WTC11 (cell line): ENCODE measurements around the gene PCDHGB5. TPM values are rescaled to one million over a fixed set of nuclear protein-coding genes. Genes with fewer than 3 reads are reported as not detected.

ENCODE experiments used
- ATAC-seq: fragments of 200-7000 bp; cut with Tn5 transposase; 2 replicates; pipeline ENCODE4 v1.10.0; 2021; ENCODE audit warnings: mild to moderate bottlenecking, moderate library complexity
- CTCF ChIA-PET: fragments of 300-600 bp; sonication (Branson Sonifier 250); formaldehyde crosslinking; loops from one replicate; lab custom pipeline; 2021; ENCODE audit warnings: antibody characterized with exemption; lab: Charles Lee
- POLR2A ChIA-PET: fragments of 350-600 bp; sonication (Branson Sonifier 250); formaldehyde crosslinking; loops from one replicate; lab custom pipeline; 2021; ENCODE audit warnings: antibody characterized with exemption; lab: Charles Lee
- DNase-seq: peaks from one replicate; pipeline ENCODE4 v3.0.0; 2021; ENCODE audit warnings: low spot score
- H3K27ac Mint-ChIP-seq: 2 replicates; pipeline ENCODE4 v1.8.0; 2021; ENCODE audit warnings: mixed read lengths
- H3K27me3 Mint-ChIP-seq: 2 replicates; pipeline ENCODE4 v1.8.0; 2021; ENCODE audit warnings: low read depth, mild to moderate bottlenecking, moderate library complexity, mixed read lengths
- H3K36me3 Mint-ChIP-seq: 2 replicates; pipeline ENCODE4 v1.8.0; 2021; ENCODE audit warnings: mixed read lengths
- H3K4me1 Mint-ChIP-seq: 2 replicates; pipeline ENCODE4 v1.8.0; 2022; ENCODE audit warnings: mixed read lengths
- H3K4me3 Mint-ChIP-seq: 2 replicates; pipeline ENCODE4 v1.8.0; 2021; ENCODE audit warnings: mild to moderate bottlenecking, moderate library complexity, mixed read lengths
- H3K9me3 Mint-ChIP-seq: 2 replicates; pipeline ENCODE4 v1.8.0; 2021; ENCODE audit warnings: mixed read lengths
- CBFB ChIP-seq: sonication (generic); formaldehyde crosslinking; IDR thresholded peaks from 2 replicates; pipeline ENCODE4 v1.8.1; 2022; ENCODE audit warnings: mild to moderate bottlenecking, low read depth, missing genetic modification reagents
- FOXP1 ChIP-seq: sonication (generic); formaldehyde crosslinking; IDR thresholded peaks from 2 replicates; pipeline ENCODE4 v1.8.0; 2022; ENCODE audit warnings: missing genetic modification reagents, mild to moderate bottlenecking, moderate library complexity, borderline replicate concordance
- GRHL2 ChIP-seq: fragments of 250-450 bp; sonication (Bioruptor Pico); IDR thresholded peaks from 2 replicates; pipeline ENCODE4 v1.8.0; 2022; ENCODE audit warnings: mild to moderate bottlenecking, moderate library complexity; ENCODE audit not compliant: insufficient replicate concordance, severe bottlenecking
- NFE2L1 ChIP-seq: sonication (generic); formaldehyde crosslinking; IDR thresholded peaks from 2 replicates; pipeline ENCODE4 v1.8.1; 2023; ENCODE audit warnings: missing genetic modification reagents
- NR2C2 ChIP-seq: sonication (generic); formaldehyde crosslinking; IDR thresholded peaks from 2 replicates; pipeline ENCODE4 v1.8.0; 2022; ENCODE audit warnings: mild to moderate bottlenecking, missing genetic modification reagents
- RELA ChIP-seq: sonication (generic); formaldehyde crosslinking; IDR thresholded peaks from 2 replicates; pipeline ENCODE4 v1.8.1; 2022; ENCODE audit warnings: missing genetic modification reagents, mild to moderate bottlenecking, borderline replicate concordance
- SOX15 ChIP-seq: fragments of 250-450 bp; sonication (Bioruptor Pico); IDR thresholded peaks from 2 replicates; pipeline ENCODE4 v1.9.0; 2021; ENCODE audit warnings: mild to moderate bottlenecking
- ZNF219 ChIP-seq: sonication (generic); formaldehyde crosslinking; IDR thresholded peaks from 2 replicates; pipeline ENCODE4 v1.8.0; 2023; ENCODE audit warnings: missing genetic modification reagents, mild to moderate bottlenecking, borderline replicate concordance
- ZNF232 ChIP-seq: sonication (generic); formaldehyde crosslinking; IDR thresholded peaks from 2 replicates; pipeline ENCODE4 v1.8.0; 2022; ENCODE audit warnings: mild to moderate bottlenecking, missing genetic modification reagents
- total RNA-seq: library from RNA; stranded (reverse); gene quantifications from 3 replicates; pipeline ENCODE4 v1.2.3, GENCODE V29; 2021
- TF ChIP-seq, protein P1 (sequence below): sonication (generic); formaldehyde crosslinking; IDR thresholded peaks from 2 replicates; pipeline ENCODE4 v1.8.0; 2022; ENCODE audit warnings: mild to moderate bottlenecking, missing genetic modification reagents
- TF ChIP-seq, protein P2 (sequence below): sonication (generic); formaldehyde crosslinking; IDR thresholded peaks from 2 replicates; pipeline ENCODE4 v1.8.1; 2023; ENCODE audit warnings: mild to moderate bottlenecking, missing genetic modification reagents, moderate library complexity
- TF ChIP-seq, protein P3 (sequence below): sonication (generic); formaldehyde crosslinking; IDR thresholded peaks from 2 replicates; pipeline ENCODE4 v1.8.0; 2022; ENCODE audit warnings: missing genetic modification reagents
- TF ChIP-seq, protein P4 (sequence below): sonication (generic); formaldehyde crosslinking; IDR thresholded peaks from 2 replicates; pipeline ENCODE4 v1.8.0; 2023; ENCODE audit warnings: missing genetic modification reagents

The PCDHGB5 gene
- total RNA-seq, 1 experiment from 2014 or later, result 9.7 TPM

DNA sequence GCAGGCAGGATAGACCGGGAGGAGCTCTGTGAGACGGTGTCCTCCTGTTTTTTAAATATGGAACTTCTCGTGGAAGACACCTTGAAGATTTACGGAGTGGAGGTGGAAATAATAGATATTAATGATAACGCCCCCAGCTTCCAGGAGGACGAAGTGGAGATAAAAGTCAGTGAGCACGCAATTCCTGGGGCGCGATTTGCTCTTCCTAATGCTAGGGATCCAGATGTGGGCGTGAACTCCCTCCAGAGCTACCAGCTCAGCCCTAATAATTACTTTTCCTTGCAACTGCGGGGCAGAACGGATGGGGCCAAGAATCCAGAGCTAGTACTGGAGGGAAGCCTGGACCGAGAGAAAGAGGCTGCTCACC lies 23.7 kb downstream of the PCDHGB5 start (continued):
- TF ChIP-seq, protein P1, sequence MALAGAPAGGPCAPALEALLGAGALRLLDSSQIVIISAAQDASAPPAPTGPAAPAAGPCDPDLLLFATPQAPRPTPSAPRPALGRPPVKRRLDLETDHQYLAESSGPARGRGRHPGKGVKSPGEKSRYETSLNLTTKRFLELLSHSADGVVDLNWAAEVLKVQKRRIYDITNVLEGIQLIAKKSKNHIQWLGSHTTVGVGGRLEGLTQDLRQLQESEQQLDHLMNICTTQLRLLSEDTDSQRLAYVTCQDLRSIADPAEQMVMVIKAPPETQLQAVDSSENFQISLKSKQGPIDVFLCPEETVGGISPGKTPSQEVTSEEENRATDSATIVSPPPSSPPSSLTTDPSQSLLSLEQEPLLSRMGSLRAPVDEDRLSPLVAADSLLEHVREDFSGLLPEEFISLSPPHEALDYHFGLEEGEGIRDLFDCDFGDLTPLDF, result no peak
- TF ChIP-seq SOX15 (CRISPR knock-in tag), result no peak
- no peak for TF ChIP-seq ZNF219 (CRISPR knock-in tag)
- TF ChIP-seq NR2C2 (CRISPR knock-in tag), result no peak
- TF ChIP-seq CBFB (CRISPR knock-in tag), result no peak
- TF ChIP-seq, protein P2, sequence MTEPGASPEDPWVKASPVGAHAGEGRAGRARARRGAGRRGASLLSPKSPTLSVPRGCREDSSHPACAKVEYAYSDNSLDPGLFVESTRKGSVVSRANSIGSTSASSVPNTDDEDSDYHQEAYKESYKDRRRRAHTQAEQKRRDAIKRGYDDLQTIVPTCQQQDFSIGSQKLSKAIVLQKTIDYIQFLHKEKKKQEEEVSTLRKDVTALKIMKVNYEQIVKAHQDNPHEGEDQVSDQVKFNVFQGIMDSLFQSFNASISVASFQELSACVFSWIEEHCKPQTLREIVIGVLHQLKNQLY, result no peak
- TF ChIP-seq, protein P3, sequence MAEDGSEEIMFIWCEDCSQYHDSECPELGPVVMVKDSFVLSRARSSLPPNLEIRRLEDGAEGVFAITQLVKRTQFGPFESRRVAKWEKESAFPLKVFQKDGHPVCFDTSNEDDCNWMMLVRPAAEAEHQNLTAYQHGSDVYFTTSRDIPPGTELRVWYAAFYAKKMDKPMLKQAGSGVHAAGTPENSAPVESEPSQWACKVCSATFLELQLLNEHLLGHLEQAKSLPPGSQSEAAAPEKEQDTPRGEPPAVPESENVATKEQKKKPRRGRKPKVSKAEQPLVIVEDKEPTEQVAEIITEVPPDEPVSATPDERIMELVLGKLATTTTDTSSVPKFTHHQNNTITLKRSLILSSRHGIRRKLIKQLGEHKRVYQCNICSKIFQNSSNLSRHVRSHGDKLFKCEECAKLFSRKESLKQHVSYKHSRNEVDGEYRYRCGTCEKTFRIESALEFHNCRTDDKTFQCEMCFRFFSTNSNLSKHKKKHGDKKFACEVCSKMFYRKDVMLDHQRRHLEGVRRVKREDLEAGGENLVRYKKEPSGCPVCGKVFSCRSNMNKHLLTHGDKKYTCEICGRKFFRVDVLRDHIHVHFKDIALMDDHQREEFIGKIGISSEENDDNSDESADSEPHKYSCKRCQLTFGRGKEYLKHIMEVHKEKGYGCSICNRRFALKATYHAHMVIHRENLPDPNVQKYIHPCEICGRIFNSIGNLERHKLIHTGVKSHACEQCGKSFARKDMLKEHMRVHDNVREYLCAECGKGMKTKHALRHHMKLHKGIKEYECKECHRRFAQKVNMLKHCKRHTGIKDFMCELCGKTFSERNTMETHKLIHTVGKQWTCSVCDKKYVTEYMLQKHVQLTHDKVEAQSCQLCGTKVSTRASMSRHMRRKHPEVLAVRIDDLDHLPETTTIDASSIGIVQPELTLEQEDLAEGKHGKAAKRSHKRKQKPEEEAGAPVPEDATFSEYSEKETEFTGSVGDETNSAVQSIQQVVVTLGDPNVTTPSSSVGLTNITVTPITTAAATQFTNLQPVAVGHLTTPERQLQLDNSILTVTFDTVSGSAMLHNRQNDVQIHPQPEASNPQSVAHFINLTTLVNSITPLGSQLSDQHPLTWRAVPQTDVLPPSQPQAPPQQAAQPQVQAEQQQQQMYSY (CRISPR knock-in tag), result no peak
- TF ChIP-seq, protein P4, sequence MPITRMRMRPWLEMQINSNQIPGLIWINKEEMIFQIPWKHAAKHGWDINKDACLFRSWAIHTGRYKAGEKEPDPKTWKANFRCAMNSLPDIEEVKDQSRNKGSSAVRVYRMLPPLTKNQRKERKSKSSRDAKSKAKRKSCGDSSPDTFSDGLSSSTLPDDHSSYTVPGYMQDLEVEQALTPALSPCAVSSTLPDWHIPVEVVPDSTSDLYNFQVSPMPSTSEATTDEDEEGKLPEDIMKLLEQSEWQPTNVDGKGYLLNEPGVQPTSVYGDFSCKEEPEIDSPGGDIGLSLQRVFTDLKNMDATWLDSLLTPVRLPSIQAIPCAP (CRISPR knock-in tag), result no peak

DNA sequence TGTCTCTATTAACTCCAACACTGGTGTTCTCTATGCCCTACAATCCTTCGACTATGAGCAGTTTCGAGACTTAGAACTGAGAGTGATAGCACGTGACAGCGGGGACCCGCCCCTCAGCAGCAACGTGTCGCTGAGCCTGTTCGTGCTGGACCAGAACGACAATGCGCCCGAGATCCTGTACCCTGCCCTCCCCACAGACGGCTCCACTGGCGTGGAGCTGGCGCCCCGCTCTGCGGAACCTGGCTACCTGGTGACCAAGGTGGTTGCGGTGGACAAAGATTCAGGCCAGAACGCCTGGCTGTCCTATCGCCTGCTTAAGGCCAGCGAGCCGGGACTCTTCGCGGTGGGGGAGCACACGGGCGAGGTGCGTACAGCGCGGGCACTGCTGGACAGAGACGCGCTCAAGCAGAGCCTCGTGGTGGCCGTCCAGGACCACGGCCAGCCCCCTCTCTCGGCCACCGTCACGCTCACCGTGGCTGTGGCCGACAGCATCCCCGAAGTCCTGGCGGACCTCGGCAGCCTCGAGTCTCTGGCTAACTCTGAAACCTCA lies 25.1 kb downstream of the PCDHGB5 start:
- POLR2A ChIA-PET, result no interaction called here
- Mint-ChIP-seq H3K27ac (no peak overlapping the region), H3K36me3 (peaks cover 77% of the 10 kb centered on the region), H3K9me3 (peaks cover 40% of the 10 kb centered on the region)
- DNase-seq (no peak), ATAC-seq (no peak)
- TF ChIP-seq NFE2L1 (CRISPR knock-in tag), result no peak
- 0 out of 2 replicates have a peak, but pooled peaks have one; percentile 67 for TF ChIP-seq RELA (CRISPR knock-in tag)
- TF ChIP-seq FOXP1 (CRISPR knock-in tag), result peak; percentile 18; the same call in 1 of the 2 replicates
- TF ChIP-seq ZNF232, result no peak
- TF ChIP-seq, all 79 proteins: peak for 2
- no peak overlapping the region for H3K4me3 Mint-ChIP-seq
- peaks cover 14% of the 10 kb centered on the region for H3K27me3 Mint-ChIP-seq
- CTCF ChIA-PET, result interaction anchor here (0.7 to 3.6 kb wide), 7 partner anchors 10 to 135 kb away, joined by 3 to 131 read pairs (median 7); partner anchors contain the start of genes PCDHGA10 and PCDHGB3
- H3K4me1 Mint-ChIP-seq, result peaks cover 26% of the 10 kb centered on the region

DNA sequence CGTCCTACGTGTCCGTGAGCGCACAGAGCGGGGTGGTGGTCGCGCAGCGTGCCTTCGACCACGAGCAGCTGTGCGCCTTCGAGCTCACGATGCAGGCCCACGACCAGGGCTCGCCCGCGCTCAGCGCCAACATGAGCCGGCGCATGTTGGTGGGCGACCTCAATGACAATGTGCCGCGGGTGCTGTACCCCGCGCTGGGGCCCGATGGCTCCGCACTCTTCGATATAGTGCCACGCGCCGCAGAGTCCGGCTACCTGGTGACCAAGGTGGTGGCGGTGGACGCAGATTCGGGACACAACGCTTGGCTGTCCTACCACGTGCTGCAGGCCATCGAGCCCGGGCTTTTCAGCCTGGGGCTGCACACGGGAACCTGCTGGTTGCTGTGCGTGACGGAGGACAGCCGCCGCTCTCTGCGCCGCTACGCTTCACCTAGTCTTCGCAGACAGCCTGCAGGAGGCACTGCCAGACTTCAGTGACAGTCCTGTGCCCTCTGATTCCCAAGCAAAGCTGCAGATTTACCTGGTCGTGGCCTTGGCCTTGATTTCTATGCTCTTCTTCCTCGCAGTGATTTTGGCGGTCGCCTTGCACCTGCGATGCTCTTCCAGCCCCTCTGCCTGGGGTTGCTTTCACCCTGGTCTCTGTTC lies 30.2 kb downstream of the PCDHGB5 start:
- ChIA-PET POLR2A (no interaction called here), CTCF (interaction anchor here (0.9 to 2.5 kb wide), 9 partner anchors 10 to 136 kb away, joined by 3 to 6 read pairs (median 3); partner anchors contain the start of genes PCDHGA10, PCDHGA3 and PCDHGB7)
- ATAC-seq (peak; percentile 53; the same call in 1 of the 2 replicates), DNase-seq (no peak)
- H3K9me3 Mint-ChIP-seq, result peaks cover 37% of the 10 kb centered on the region
- no peak for TF ChIP-seq GRHL2 (CRISPR knock-in tag)
- no peaks in the 10 kb centered on the region for H3K4me1 Mint-ChIP-seq
- peaks cover 69% of the 10 kb centered on the region for H3K36me3 Mint-ChIP-seq
- H3K27me3 Mint-ChIP-seq, result no peaks in the 10 kb centered on the region
- peak overlapping the region; percentile 30; the same call in 1 of the 2 replicates for H3K27ac Mint-ChIP-seq
- no peak overlapping the region for H3K4me3 Mint-ChIP-seq
